NCI-H748 treated with DMSO at 0.1 percent for 48 hours (cell line): ENCODE results near the gene MBTPS2.
"Not testable (repeated sequence)": the region's sequence is repeated elsewhere in the genome, so short reads cannot be mapped to it uniquely, and the experiment has no call there.

ENCODE experiments used
- DNase-seq: peaks from one replicate; lab custom pipeline; 2025; lab: John Stamatoyannopoulos, UW

Gene MBTPS2

DNA sequence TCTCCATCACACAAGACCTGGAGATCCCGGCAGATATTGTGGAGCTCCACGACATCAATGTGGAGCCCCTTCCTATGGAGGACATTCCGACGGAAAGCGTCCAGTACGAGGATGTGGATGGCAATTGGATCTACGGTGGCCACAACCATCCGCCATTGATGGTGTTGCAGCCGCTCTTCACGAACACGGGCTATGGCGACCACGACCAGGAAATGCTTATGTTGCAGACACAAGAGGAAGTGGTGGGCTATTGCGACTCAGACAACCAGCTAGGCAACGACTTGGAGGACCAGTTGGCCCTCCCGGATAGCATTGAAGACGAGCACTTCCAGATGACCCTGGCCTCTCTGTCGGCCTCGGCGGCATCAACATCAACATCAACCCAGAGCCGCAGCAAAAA is 17.1 kb downstream of the MBTPS2 start:
- no peak for DNase-seq

- no peak for DNase-seq
Measured at GRCh38 chrX:21863241-21863640, 23.8 kb downstream of the MBTPS2 start.

DNA sequence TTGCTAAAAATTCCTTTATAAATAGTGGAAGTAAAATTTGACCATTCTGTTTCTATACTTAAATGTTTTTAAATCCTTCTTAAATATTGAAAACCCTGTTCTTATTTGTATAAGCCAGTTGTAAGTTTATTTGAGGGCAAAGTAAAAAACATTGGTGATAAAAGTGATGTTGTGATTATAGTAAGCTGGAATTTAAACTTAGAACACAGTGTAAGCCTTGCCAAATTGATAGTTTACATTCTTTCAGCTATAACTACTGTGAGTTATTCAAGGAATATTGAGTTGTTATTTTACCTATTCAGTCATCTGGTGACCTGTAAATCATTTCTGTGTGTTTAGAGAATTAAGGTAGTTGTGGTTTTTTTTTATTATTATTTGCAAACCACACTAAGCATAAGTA is 26.0 kb downstream of the MBTPS2 start:
- DNase-seq = no peak

- DNase-seq = no peak
Measured at GRCh38 chrX:21870494-21870893, 31.1 kb downstream of the MBTPS2 start.

- DNase-seq = no peak
Measured at GRCh38 chrX:21873063-21873775, 33.8 kb downstream of the MBTPS2 start.

- not testable (repeated sequence) for DNase-seq
Measured at GRCh38 chrX:21874182-21874581, 34.8 kb downstream of the MBTPS2 start.

GRCh38 chrX:21875013-21875412 is 35.6 kb downstream of the MBTPS2 start:
- DNase-seq = no peak

DNA sequence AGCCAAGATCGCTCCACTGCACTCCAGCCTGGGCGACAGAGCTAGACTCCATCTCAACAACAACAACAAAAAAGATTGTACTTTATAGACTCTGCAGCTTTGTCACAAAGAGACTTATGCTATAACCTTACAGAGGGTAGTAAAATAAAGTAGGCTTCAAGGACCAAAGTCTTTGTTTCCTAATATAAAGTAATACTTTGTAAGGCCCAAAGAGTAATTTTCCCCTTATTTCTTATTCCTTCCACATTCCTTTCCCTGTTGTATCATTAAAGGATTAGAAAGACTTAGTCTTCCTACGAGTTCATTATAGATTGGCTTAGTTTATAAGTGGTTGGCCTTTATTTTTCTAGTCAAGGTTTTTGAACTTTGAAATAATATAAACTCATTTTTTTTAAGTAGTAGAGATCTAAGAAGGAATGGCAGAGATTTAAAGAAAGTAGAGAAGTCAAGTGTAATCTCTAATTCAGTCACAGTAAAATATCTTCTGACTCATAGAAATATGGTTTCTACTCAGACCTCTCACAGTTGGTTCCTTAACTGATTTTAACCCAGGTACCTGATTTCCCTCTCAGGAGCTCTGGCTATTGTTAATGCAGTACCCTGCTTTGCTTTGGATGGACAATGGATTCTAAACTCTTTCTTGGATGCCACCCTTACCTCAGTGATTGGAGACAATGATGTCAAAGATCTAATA is 42.6 kb downstream of the MBTPS2 start:
- DNase-seq = no peak

GRCh38 chrX:21883258-21883657 is 43.8 kb downstream of the MBTPS2 start:
- no peak for DNase-seq

DNA sequence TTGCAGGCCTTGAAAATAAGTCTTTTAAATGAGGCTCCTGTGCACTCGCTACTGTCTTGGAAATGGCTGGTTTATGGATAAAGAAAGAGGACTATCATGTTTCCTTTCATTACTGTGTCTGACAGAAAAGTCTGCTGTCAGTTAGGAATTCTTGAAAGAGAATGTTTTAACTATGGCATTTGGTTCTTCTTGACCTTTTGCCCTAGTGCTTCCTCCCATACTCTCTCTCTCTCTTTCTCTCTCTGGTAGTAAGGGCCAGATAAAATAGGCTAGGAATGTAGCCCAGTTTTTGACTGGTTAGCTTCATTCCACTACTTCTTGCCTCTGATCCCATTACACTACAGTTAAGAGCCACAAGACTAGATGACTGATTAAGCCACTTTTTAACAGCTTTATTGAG is 46.2 kb downstream of the MBTPS2 start:
- DNase-seq = no peak

GRCh38 chrX:21905313-21905712 is 65.9 kb downstream of the MBTPS2 start:
- DNase-seq = peak; percentile 39

DNA sequence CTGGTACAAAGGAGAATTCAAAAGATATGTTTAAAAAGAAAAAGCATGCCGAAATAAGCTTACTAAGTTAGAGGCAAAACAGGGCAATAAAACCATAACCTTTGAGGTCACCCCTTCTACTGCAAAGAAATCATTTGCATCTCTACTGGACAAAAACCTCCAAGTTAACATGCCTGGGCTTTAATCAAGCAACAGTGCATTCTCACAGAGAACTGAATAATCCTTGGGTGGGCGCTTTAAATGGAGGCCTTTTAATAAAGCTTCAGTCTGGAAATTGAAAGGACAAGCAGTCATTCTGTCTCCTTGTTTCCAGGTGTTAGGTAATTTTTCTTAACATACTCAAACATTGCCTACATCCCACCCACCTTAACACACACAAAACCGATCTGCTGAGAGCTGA is 66.5 kb downstream of the MBTPS2 start:
- peak; percentile 13 for DNase-seq

DNA sequence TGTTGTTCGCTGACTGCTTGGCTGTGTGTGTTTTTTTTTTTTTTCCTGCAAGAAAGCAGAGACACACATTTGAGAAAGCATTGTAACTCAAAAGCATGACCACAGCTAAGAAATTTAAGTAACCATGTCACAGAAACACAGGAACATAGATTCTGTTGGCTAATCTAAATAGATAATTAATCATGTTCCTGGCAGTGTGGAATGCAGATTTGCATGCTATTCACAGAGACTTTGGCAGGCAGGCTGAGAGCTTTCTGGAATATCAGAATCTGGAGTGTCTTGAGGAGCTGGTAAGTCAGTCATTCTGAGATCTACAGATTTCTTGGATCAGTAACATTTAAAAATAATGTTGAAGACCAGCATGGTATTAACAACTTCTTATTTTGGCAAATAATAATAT is 67.8 kb downstream of the MBTPS2 start:
- no peak for DNase-seq

- no peak for DNase-seq
Measured at GRCh38 chrX:21911481-21911880, 72.1 kb downstream of the MBTPS2 start.

DNA sequence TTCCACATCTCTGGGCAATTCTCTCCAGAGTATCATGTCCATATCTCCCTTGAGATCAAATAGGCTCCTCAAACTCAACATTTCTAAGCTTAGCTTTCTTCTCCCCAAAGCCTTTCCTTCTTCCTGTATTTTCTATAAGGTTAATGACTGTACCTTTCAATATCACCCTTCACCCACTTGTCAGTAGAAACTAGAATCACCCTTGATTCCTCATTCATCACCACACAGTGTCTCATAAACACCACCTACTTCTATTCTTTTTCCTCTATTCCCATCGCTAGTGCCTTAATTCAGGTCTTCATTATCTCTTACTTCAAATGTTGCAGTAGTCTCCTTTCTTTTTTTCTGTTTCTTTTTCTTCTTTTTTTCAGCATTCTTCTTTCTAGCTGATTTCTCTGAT is 72.8 kb downstream of the MBTPS2 start:
- DNase-seq = no peak

- no peak for DNase-seq
Measured at GRCh38 chrX:21912989-21913388, 73.6 kb downstream of the MBTPS2 start.

GRCh38 chrX:21926116-21926515 is 86.7 kb downstream of the MBTPS2 start:
- no peak for DNase-seq

DNA sequence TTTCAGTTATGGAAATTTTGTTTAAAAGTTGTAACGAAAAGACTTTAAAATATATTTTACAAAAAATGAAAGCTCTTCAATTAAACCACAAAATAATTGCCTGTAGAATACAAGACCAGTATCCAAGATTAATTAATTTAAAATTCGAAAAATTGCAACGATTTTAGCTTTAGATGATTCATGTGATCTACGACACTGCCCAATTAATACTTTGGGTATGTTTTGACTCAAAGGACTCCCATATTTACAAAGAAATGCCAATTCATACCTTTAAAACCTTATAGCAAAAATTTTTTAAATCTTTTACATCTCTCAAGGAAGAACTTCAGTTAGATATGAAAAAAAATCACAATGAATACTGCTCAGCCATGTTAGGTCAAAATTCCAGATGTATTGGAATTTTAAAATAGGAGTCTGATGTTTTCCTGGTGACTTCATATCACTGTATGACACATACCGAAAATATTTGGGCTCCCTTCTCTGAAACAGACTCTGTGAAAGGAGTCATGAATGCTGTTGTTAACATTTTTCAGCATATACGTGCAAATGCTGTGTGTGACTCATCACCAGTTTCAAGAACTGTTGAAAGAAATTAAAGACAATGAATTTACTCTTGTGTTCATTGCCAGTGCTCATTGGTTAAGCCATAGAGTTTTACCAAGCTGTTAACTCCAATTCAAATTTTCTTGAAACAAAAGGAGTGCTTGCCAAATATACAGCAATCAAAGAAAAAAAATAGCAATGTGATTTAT is 87.3 kb downstream of the MBTPS2 start:
- DNase-seq = no peak

- DNase-seq = no peak
Measured at GRCh38 chrX:21929209-21929608, 89.8 kb downstream of the MBTPS2 start.

DNA sequence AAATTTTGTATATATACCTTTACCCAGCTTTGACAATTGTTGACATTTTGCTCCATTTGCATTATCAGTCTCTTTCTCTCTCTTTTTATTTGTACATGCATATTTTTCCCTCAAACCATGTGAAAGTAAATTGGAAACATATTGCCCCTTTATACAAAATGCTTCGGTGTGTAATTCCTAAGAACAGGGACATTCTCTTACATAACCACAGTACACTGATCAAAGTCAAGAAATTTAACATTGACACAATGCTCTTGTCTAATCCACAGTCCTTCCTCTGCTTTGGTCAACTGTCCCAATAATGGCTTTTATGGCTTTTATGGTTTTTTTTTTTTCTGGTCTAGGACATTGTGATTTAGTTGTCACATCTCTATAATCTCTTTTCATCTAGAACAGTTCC is 91.6 kb downstream of the MBTPS2 start:
- DNase-seq = no peak

DNA sequence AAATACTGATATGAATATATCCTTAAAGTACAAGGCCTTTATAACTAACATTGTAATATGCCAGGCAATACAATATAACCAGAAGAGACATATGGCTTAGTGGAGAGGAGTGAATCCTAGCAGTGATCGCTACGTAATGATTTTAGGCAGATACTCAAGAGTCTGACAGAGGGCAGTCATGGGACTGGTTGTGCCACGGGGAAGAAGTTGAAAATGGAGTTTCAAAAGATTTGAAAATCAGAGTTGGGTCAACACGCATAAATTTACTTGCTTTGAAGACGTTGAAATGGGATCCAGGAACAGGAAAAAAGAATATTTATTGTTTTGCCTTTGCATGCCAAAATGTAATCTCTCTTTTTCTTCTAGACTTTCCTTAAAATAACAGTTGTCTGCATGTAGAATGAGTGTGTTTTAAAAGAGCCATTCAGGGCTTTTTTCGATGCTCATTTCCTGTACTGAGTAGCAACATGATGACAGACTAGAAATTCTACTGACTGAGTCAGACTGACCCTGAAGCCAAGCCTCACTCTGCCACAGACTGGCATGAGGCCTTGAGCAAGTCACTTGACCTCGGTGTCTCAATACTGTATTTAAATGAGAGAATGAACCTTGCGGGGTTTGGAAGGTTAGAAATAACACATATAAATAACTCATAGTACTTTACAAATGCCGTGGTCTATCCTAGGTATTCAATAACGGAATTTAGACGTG is 93.0 kb downstream of the MBTPS2 start:
- no peak for DNase-seq

DNA sequence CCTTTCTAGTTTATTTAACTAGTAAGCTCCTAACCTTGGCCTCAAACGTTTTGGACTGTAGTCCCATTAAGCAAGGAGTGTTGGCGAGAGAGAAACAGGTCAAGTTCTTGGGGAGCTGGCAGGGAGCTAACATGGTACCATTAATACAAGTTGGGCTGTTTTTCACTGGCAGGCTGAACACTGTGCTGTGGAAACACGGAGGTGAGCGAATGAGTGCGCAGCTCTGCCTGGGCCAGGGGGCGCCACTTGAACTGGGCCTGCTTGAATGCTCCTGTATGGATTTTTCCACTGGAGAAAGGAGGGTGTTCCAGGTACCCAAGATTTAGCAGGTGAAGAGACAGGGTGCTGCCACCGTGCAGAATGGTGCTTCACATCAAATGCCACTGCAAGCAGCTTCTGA is 93.7 kb downstream of the MBTPS2 start:
- no peak for DNase-seq
